Measurements from ENCODE around the gene APOL3.

DNA sequence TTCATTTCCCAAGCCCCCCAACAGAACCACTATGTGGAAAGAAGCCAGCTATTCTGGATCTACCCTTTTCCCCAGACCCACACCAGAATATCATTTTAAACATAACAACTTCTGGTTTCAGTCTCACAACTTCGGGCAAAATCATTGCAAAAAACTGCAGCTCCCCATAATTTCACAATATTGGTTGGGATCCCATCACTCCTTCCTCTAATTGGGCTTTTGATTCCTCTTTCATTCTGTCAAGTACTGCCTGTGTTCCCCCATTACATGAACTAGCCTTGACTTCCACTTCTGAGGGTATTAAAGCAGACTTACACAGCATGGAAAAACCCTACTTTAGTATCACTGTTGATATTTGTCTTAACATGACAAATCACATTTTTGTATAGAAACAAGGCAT, 4.1 kb upstream of the APOL3 start:
- TF ChIP-seq CTCF (IDR thresholded peaks at IDR 0.05) = no peak
- no peak for TF ChIP-seq POLR2A (IDR thresholded peaks at IDR 0.05)

Measured in testis (tissue), 2 donors.